ENCODE measurements around the gene SUCLG1. TPM values are rescaled to one million over a fixed set of nuclear protein-coding genes. Genes with fewer than 3 reads are reported as not detected.
"Not testable (repeated sequence)": the region's sequence is repeated elsewhere in the genome, so short reads cannot be mapped to it uniquely, and the experiment has no call there.

Gene SUCLG1
- total RNA-seq, 1 donor from 2014 or later, result 55.7 TPM

GRCh38 chr2:84424152-84424551 lies 34.9 kb downstream of the SUCLG1 start:
- no peak for DNase-seq (ENCODE audit: low read depth)

GRCh38 chr2:84421791-84422190 lies 37.3 kb downstream of the SUCLG1 start:
- DNase-seq (ENCODE audit: low read depth), result no peak

GRCh38 chr2:84421197-84421596 lies 37.9 kb downstream of the SUCLG1 start:
- no peak for DNase-seq (ENCODE audit: low read depth)

- DNase-seq (ENCODE audit: low read depth), result no peak
Observed at GRCh38 chr2:84417453-84418145, 41.5 kb downstream of the SUCLG1 start.

- DNase-seq (ENCODE audit: low read depth), result no peak
Observed at GRCh38 chr2:84409531-84409930, 49.5 kb downstream of the SUCLG1 start.

GRCh38 chr2:84402111-84402510 lies 57.0 kb downstream of the SUCLG1 start:
- DNase-seq (ENCODE audit: low read depth), result not testable (repeated sequence)

GRCh38 chr2:84399839-84400238 lies 59.2 kb downstream of the SUCLG1 start:
- DNase-seq (ENCODE audit: low read depth), result not testable (repeated sequence)

GRCh38 chr2:84395820-84396219 lies 63.3 kb downstream of the SUCLG1 start:
- DNase-seq (ENCODE audit: low read depth), result no peak

- no peak for DNase-seq (ENCODE audit: low read depth)
Observed at GRCh38 chr2:84394628-84395027, 64.5 kb downstream of the SUCLG1 start.

- DNase-seq (ENCODE audit: low read depth), result no peak
Observed at GRCh38 chr2:84393829-84394228, 65.3 kb downstream of the SUCLG1 start.

- no peak for DNase-seq (ENCODE audit: low read depth)
Observed at GRCh38 chr2:84389794-84390193, 69.3 kb downstream of the SUCLG1 start.

- DNase-seq (ENCODE audit: low read depth), result no peak
Observed at GRCh38 chr2:84388921-84389490, 70.1 kb downstream of the SUCLG1 start.

- DNase-seq (ENCODE audit: low read depth), result no peak
Observed at GRCh38 chr2:84388133-84388532, 70.9 kb downstream of the SUCLG1 start.

GRCh38 chr2:84386336-84387040 lies 72.6 kb downstream of the SUCLG1 start:
- DNase-seq (ENCODE audit: low read depth), result no peak

- peak; percentile 13 for DNase-seq (ENCODE audit: low read depth)
Observed at GRCh38 chr2:84383271-84383670, 75.8 kb downstream of the SUCLG1 start.

GRCh38 chr2:84380875-84381274 lies 78.2 kb downstream of the SUCLG1 start:
- no peak for DNase-seq (ENCODE audit: low read depth)

- DNase-seq (ENCODE audit: low read depth), result no peak
Observed at GRCh38 chr2:84378960-84379359, 80.1 kb downstream of the SUCLG1 start.

GRCh38 chr2:84375020-84375419 lies 84.1 kb downstream of the SUCLG1 start:
- no peak for DNase-seq (ENCODE audit: low read depth)

GRCh38 chr2:84373866-84374265 lies 85.2 kb downstream of the SUCLG1 start:
- no peak for DNase-seq (ENCODE audit: low read depth)
